Ishikawa (cell line): ENCODE data around the gene STRN3.

ENCODE experiments used
- TAF1 ChIP-seq: IDR thresholded peaks from 2 replicates; pipeline ENCODE4 v1.6.1; 2012; ENCODE audit warnings: low read depth, mild to moderate bottlenecking
- TF ChIP-seq, protein P1 (sequence below): IDR thresholded peaks from 2 replicates; pipeline ENCODE4 v1.6.1; 2012

DNA sequence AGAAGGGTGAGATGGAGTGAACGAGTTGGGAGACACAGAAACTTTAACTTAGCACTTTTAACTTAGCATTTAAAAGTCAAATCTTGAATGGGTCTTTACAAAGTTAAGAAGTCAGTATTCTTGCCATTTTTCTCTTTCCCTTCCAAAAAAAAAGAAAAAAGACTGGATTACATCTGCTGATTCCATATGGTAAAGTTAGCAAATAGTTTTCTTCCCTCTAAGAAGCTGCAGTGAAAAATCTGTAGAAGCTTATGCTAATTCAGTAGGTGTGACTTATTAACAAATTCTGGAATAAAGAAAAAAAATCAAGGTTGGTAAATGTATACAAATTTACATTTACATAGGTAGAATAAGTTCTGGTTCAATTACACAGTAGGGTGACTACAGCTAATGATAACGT, 100.9 kb downstream of the STRN3 start:
- TF ChIP-seq, protein P1, sequence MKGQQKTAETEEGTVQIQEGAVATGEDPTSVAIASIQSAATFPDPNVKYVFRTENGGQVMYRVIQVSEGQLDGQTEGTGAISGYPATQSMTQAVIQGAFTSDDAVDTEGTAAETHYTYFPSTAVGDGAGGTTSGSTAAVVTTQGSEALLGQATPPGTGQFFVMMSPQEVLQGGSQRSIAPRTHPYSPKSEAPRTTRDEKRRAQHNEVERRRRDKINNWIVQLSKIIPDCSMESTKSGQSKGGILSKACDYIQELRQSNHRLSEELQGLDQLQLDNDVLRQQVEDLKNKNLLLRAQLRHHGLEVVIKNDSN = no peak
- no peak for TF ChIP-seq TAF1
